ENCODE results near the gene OR6C75. TPM values are rescaled to one million over a fixed set of nuclear protein-coding genes. Genes with fewer than 3 reads are reported as not detected.
A peak's percentile ranks its signal among the peaks of the same experiment; 100 is the strongest.
"Not testable (repeated sequence)": the region's sequence is repeated elsewhere in the genome, so short reads cannot be mapped to it uniquely, and the experiment has no call there.

The OR6C75 gene
- total and polyA plus RNA-seq, 2 donors (not counting 3 experiments of a cell fraction or from before 2014, with no cell fraction given): not detected

DNA sequence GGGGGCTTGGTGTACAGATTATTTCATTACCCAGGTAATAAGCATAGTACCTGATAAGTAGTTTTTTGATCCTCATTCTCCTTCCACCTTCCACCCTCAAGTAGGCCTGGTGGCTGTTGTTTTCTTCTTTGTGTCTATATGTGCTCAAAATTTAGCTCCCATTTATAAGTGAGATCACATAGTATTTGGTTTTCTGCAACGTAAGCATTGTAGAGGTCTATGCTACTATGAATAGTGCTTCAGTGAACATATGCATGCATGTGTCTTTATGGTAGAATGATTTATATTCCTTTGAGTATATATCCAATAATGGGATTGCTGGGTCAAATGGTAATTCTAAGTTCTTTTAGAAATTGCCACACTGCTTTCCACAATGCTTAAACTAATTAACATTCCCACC is 46.4 kb downstream of the OR6C75 start:
- DNase-seq (ENCODE audit: low read depth, low spot score); H3K9me1 ChIP-seq (replicated peaks; ENCODE audit: control insufficient read depth, extremely low read depth, insufficient read depth, low read length); BruUV-seq (replicated peaks); H3K9ac ChIP-seq (replicated peaks; ENCODE audit: extremely low read depth, insufficient read depth, low read length); H3K79me2 ChIP-seq (ENCODE audit: control insufficient read depth, insufficient read depth, low read length); POLR2A ChIA-PET; dilution Hi-C loops (cut with MboI; ENCODE audit: extremely low pct_ligation_motif_present, low sequenced_read_pairs); intact Hi-C loops (cut with micrococcal nuclease); H3K9me3 ChIP-seq (replicated peaks; ENCODE audit: control insufficient read depth, insufficient read depth, low read length); H3K27me3 ChIP-seq (ENCODE audit: control insufficient read depth in 2 of 2, insufficient read depth in 2 of 2, low read length in 2 of 2); H3K4me3 ChIP-seq (replicated peaks in 1 of 3; ENCODE audit: insufficient read depth in 1 of 3, low read depth in 1 of 3, low read length in 3 of 3); FAIRE-seq; H3K27ac ChIP-seq (ENCODE audit: insufficient read depth, low read depth, low read length); H3K4me2 ChIP-seq (ENCODE audit: insufficient read depth, low read length); H2AFZ ChIP-seq (ENCODE audit: low read depth, low read length); H3K36me3 ChIP-seq (ENCODE audit: control insufficient read depth in 2 of 2, extremely low read depth in 1 of 2, insufficient read depth in 2 of 2, low read length in 2 of 2); H4K20me1 ChIP-seq (replicated peaks; ENCODE audit: control insufficient read depth, extremely low read depth, insufficient read depth, low read length); CTCF ChIA-PET; H3K4me1 ChIP-seq (ENCODE audit: control insufficient read depth, extremely low read depth, insufficient read depth, low read length): not testable (repeated sequence)

DNA sequence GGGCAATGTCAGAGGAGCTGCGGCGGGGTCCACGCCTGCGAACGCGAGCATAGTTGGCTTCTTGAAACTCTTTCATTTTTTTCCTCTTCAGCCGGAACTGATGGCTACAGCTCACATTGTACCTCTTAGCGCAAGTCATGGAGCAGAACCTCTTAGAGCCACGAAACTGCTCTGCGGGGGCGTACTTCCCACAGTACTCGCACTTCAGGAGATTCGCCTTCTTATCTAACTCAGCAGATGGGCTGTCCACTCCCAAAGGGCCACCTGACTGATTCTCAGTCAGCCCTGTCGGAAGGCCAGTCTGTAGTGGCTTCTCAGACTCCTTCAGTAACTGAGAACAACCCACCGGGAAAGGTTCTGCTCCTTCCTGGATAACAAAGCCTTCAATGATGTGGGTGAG is 49.4 kb downstream of the OR6C75 start:
- H3K9me1 ChIP-seq (replicated peaks; ENCODE audit: control insufficient read depth, extremely low read depth, insufficient read depth, low read length); H2AFZ ChIP-seq (ENCODE audit: low read depth, low read length); H3K9me3 ChIP-seq (replicated peaks; ENCODE audit: control insufficient read depth, insufficient read depth, low read length); CTCF ChIA-PET; H3K27me3 ChIP-seq (ENCODE audit: control insufficient read depth in 2 of 2, insufficient read depth in 2 of 2, low read length in 2 of 2); BruUV-seq (replicated peaks); H3K4me1 ChIP-seq (ENCODE audit: control insufficient read depth, extremely low read depth, insufficient read depth, low read length); POLR2A ChIA-PET; H3K36me3 ChIP-seq (ENCODE audit: control insufficient read depth in 2 of 2, extremely low read depth in 1 of 2, insufficient read depth in 2 of 2, low read length in 2 of 2); H3K79me2 ChIP-seq (ENCODE audit: control insufficient read depth, insufficient read depth, low read length); H4K20me1 ChIP-seq (replicated peaks; ENCODE audit: control insufficient read depth, extremely low read depth, insufficient read depth, low read length); H3K4me3 ChIP-seq (replicated peaks in 1 of 3; ENCODE audit: insufficient read depth in 1 of 3, low read depth in 1 of 3, low read length in 3 of 3); intact Hi-C loops (cut with micrococcal nuclease); dilution Hi-C loops (cut with MboI; ENCODE audit: extremely low pct_ligation_motif_present, low sequenced_read_pairs); DNase-seq (ENCODE audit: low read depth, low spot score); H3K4me2 ChIP-seq (ENCODE audit: insufficient read depth, low read length); FAIRE-seq; H3K9ac ChIP-seq (replicated peaks; ENCODE audit: extremely low read depth, insufficient read depth, low read length); H3K27ac ChIP-seq (ENCODE audit: insufficient read depth, low read depth, low read length): not testable (repeated sequence)

DNA sequence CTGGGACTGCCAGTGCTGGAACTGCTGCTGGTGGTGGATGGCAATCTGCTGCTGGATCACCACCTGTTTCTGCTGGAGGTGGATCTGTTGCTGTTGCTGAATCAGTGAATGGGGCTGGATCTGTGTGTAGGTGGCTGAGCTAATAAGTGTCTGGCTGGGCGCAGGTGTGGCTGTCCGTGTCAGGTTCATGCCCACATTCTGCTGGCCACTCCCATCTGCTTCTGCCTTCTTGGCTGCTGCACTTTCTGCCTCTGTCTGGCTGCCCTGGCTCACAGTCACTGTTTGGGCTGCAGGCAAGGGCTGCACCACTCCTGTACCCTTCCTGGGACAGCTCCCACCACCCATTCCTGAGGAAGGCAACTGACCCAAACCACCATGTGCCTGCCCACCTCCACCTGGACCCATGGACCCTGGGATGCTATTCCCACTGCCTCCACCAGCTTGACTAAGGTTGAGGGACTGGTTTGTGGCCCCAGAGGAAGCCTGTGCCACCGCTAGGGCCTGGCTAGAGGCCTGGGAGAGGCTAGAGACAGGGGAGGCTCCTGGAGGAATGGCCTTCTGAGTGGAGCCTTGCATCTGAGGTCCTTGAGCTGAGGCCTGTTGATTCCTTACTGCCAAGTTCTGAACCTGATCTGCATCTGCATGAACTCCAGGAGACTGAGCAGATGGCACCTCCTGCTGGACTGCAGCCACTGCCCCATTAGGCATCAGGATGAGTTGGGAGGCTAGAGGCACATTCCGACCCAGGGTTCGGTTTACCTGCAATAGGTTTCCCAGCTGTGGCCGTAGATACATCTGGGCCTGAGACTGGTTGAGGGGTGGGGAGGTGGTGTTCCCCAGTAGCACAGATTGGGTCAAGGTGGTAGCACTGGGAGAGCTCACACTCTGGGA is 51.0 kb downstream of the OR6C75 start:
- CTCF ChIA-PET; H3K36me3 ChIP-seq (ENCODE audit: control insufficient read depth in 2 of 2, extremely low read depth in 1 of 2, insufficient read depth in 2 of 2, low read length in 2 of 2); H3K27me3 ChIP-seq (ENCODE audit: control insufficient read depth in 2 of 2, insufficient read depth in 2 of 2, low read length in 2 of 2); DNase-seq (ENCODE audit: low read depth, low spot score); H2AFZ ChIP-seq (ENCODE audit: low read depth, low read length); H3K4me3 ChIP-seq (replicated peaks in 1 of 3; ENCODE audit: insufficient read depth in 1 of 3, low read depth in 1 of 3, low read length in 3 of 3); POLR2A ChIA-PET; dilution Hi-C loops (cut with MboI; ENCODE audit: extremely low pct_ligation_motif_present, low sequenced_read_pairs); H3K9me1 ChIP-seq (replicated peaks; ENCODE audit: control insufficient read depth, extremely low read depth, insufficient read depth, low read length); H4K20me1 ChIP-seq (replicated peaks; ENCODE audit: control insufficient read depth, extremely low read depth, insufficient read depth, low read length); H3K4me2 ChIP-seq (ENCODE audit: insufficient read depth, low read length); BruUV-seq (replicated peaks); H3K27ac ChIP-seq (ENCODE audit: insufficient read depth, low read depth, low read length); H3K9ac ChIP-seq (replicated peaks; ENCODE audit: extremely low read depth, insufficient read depth, low read length); H3K9me3 ChIP-seq (replicated peaks; ENCODE audit: control insufficient read depth, insufficient read depth, low read length); intact Hi-C loops (cut with micrococcal nuclease); H3K4me1 ChIP-seq (ENCODE audit: control insufficient read depth, extremely low read depth, insufficient read depth, low read length); H3K79me2 ChIP-seq (ENCODE audit: control insufficient read depth, insufficient read depth, low read length): not testable (repeated sequence)
- peak; percentile 33 for FAIRE-seq

DNA sequence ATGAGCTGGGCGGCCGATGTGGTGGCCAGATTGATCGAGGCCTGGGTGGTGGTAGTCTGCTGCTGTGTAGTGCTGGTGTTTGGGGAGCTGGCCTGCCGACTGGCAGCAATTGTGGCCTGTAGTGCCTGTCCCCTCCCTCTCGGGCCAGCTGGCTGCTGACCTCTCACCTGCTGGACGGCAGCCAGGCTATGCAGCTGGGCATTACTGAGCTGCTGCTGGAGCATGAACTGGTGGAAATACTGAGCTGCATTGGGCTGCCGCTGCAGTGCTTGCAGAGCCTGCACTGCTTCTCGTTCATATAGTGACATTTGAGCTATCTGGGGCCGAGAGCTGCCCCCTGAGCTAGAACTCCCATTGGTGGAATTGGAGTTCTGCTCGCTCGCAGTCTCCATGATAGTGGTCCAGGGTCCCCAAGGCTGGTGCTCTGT is 51.6 kb downstream of the OR6C75 start:
- CTCF ChIA-PET; intact Hi-C loops (cut with micrococcal nuclease): not testable (repeated sequence)

More for the DNA sequence above, 51.6 kb downstream of the OR6C75 start:
- peak; percentile 26 for FAIRE-seq
- H2AFZ ChIP-seq (ENCODE audit: low read depth, low read length); H3K79me2 ChIP-seq (ENCODE audit: control insufficient read depth, insufficient read depth, low read length); H3K27me3 ChIP-seq (ENCODE audit: control insufficient read depth in 2 of 2, insufficient read depth in 2 of 2, low read length in 2 of 2); POLR2A ChIA-PET; H3K36me3 ChIP-seq (ENCODE audit: control insufficient read depth in 2 of 2, extremely low read depth in 1 of 2, insufficient read depth in 2 of 2, low read length in 2 of 2); dilution Hi-C loops (cut with MboI; ENCODE audit: extremely low pct_ligation_motif_present, low sequenced_read_pairs); H3K4me2 ChIP-seq (ENCODE audit: insufficient read depth, low read length); H3K4me3 ChIP-seq (replicated peaks in 1 of 3; ENCODE audit: insufficient read depth in 1 of 3, low read depth in 1 of 3, low read length in 3 of 3); H4K20me1 ChIP-seq (replicated peaks; ENCODE audit: control insufficient read depth, extremely low read depth, insufficient read depth, low read length); H3K9me1 ChIP-seq (replicated peaks; ENCODE audit: control insufficient read depth, extremely low read depth, insufficient read depth, low read length); H3K27ac ChIP-seq (ENCODE audit: insufficient read depth, low read depth, low read length); H3K9me3 ChIP-seq (replicated peaks; ENCODE audit: control insufficient read depth, insufficient read depth, low read length); H3K4me1 ChIP-seq (ENCODE audit: control insufficient read depth, extremely low read depth, insufficient read depth, low read length); H3K9ac ChIP-seq (replicated peaks; ENCODE audit: extremely low read depth, insufficient read depth, low read length); BruUV-seq (replicated peaks): not testable (repeated sequence)
- peak; percentile 3 for DNase-seq (ENCODE audit: low read depth, low spot score)
